H1 (cell line): ENCODE data around the gene GP2. TPM values are rescaled to one million over a fixed set of nuclear protein-coding genes. Genes with fewer than 3 reads are reported as not detected.

Source experiments
- CTCF ChIA-PET: fragments of 300-600 bp; sonication (Branson Sonifier 250); formaldehyde crosslinking; loops from one replicate; lab custom pipeline; 2021; ENCODE audit not compliant: partially characterized antibody; lab: Charles Lee
- POLR2A ChIA-PET: fragments of 300-600 bp; sonication (Branson Sonifier 250); formaldehyde crosslinking; loops from one replicate; lab custom pipeline; 2021; ENCODE audit warnings: inconsistent platforms; ENCODE audit not compliant: partially characterized antibody; lab: Charles Lee
- DNase-seq, 2 experiments: peaks; one replicate each; pipeline versions ENCODE4 v3.0.0 to v3.0.0-alpha.2; 2010 to 2022; ENCODE audit warnings: low spot score in 2 of 2, low read depth in 1 of 2, mixed read lengths in 1 of 2
- FAIRE-seq: peaks from 2 replicates; lab custom pipeline; 2011; peaks lifted over from hg19 to GRCh38; lab: Jason Lieb, UNC
- H2AFZ ChIP-seq: 2 replicates; pipeline ENCODE4 v1.8.1; 2012; ENCODE audit warnings: low read length, inconsistent platforms
- H2AK5ac ChIP-seq: 2 replicates; pipeline ENCODE4 v1.6.1; 2013; ENCODE audit warnings: low read depth, low read length
- H2BK120ac ChIP-seq: replicated peaks from 2 replicates; pipeline ENCODE3; 2013; ENCODE audit warnings: low read depth, low read length, inconsistent platforms
- H2BK12ac ChIP-seq: 2 replicates; pipeline ENCODE4 v1.6.1; 2013; ENCODE audit warnings: low read depth, low read length
- H2BK15ac ChIP-seq: 2 replicates; pipeline ENCODE4 v1.6.1; 2013; ENCODE audit warnings: low read length
- H2BK20ac ChIP-seq: 2 replicates; pipeline ENCODE4 v1.6.1; 2013; ENCODE audit warnings: low read length
- H2BK5ac ChIP-seq: 2 replicates; pipeline ENCODE4 v1.6.1; 2013; ENCODE audit warnings: low read depth, low read length
- H3K14ac ChIP-seq: 2 replicates; pipeline ENCODE4 v1.6.1; 2013; ENCODE audit warnings: inconsistent platforms; ENCODE audit not compliant: insufficient read length
- H3K18ac ChIP-seq: 2 replicates; pipeline ENCODE4 v1.6.1; 2013; ENCODE audit warnings: low read length; ENCODE audit errors: extremely low read depth
- H3K23ac ChIP-seq: 2 replicates; pipeline ENCODE4 v1.6.1; 2013; ENCODE audit warnings: inconsistent platforms; ENCODE audit not compliant: insufficient read length
- H3K23me2 ChIP-seq: 2 replicates; pipeline ENCODE4 v1.6.1; 2013; ENCODE audit warnings: low read depth, low read length
- H3K27ac ChIP-seq: 2 replicates; pipeline ENCODE4 v1.6.1; 2011; ENCODE audit warnings: low read depth, low read length, inconsistent platforms
- H3K27me3 ChIP-seq, 4 experiments: replicated peaks in 1 of 4; 1 replicate in 1 of 4; 2 replicates in 3 of 4; pipeline versions ENCODE4 v1.6.1 to v1.8.1; 2011 to 2013; ENCODE audit warnings: low read length in 3 of 4, mild to moderate bottlenecking in 3 of 4, inconsistent platforms in 2 of 4, mixed read lengths in 2 of 4, moderate library complexity in 1 of 4; ENCODE audit not compliant: control insufficient read depth in 3 of 4, insufficient read depth in 3 of 4; ENCODE audit errors: extremely low read depth in 1 of 4
- H3K36me3 ChIP-seq, 4 experiments: 2 replicates each; pipeline versions ENCODE4 v1.6.1 to v1.8.1; 2011 to 2013; ENCODE audit warnings: mild to moderate bottlenecking in 4 of 4, low read length in 3 of 4, moderate library complexity in 2 of 4, control low read depth in 1 of 4, inconsistent platforms in 1 of 4; ENCODE audit not compliant: insufficient read depth in 4 of 4, control insufficient read depth in 2 of 4
- H3K4ac ChIP-seq: replicated peaks from 2 replicates; pipeline ENCODE3; 2013; ENCODE audit warnings: low read length, low read depth, mixed read lengths, inconsistent platforms; ENCODE audit not compliant: insufficient read length
- H3K4me1 ChIP-seq, 4 experiments: replicated peaks in 1 of 4; 1 replicate in 1 of 4; 2 replicates in 3 of 4; pipeline versions ENCODE4 v1.6.1 to v1.8.1; 2011 to 2013; ENCODE audit warnings: low read length in 3 of 4, inconsistent platforms in 2 of 4, mixed read lengths in 1 of 4; ENCODE audit not compliant: insufficient read depth in 4 of 4, control insufficient read depth in 3 of 4
- H3K4me2 ChIP-seq, 2 experiments: 2 replicates each; pipeline versions ENCODE4 v1.6.1 to v1.8.1; 2011 to 2013; ENCODE audit warnings: low read depth in 2 of 2, low read length in 2 of 2, control low read depth in 1 of 2, inconsistent platforms in 1 of 2, mild to moderate bottlenecking in 1 of 2; ENCODE audit not compliant: insufficient read depth in 1 of 2
- H3K4me3 ChIP-seq, 4 experiments: fragments of 200-600, 300-600 bp in 1 of 4; sonication (generic), shearing (Covaris generic), sonication (Bioruptor Twin) in 1 of 4; 2 replicates each; pipeline versions ENCODE4 v1.5.1 to v1.8.1; 2011 to 2016; ENCODE audit warnings: low read length in 4 of 4, low read depth in 3 of 4, control low read depth in 2 of 4, inconsistent platforms in 2 of 4, mild to moderate bottlenecking in 2 of 4, mixed read lengths in 1 of 4, moderate library complexity in 1 of 4; ENCODE audit not compliant: insufficient read depth in 2 of 4; ENCODE audit errors: extremely low read depth in 1 of 4
- H3K56ac ChIP-seq: replicated peaks from 2 replicates; pipeline ENCODE3; 2013; ENCODE audit warnings: low read depth, mild to moderate bottlenecking, mixed read lengths, low read length, inconsistent platforms; ENCODE audit not compliant: insufficient read length
- H3K79me1 ChIP-seq: 2 replicates; pipeline ENCODE4 v1.6.1; 2013; ENCODE audit warnings: low read depth, low read length, control low read depth
- H3K79me2 ChIP-seq, 2 experiments: 2 replicates each; pipeline versions ENCODE4 v1.6.1 to v1.8.1; 2012 to 2013; ENCODE audit warnings: low read length in 2 of 2, mild to moderate bottlenecking in 2 of 2, inconsistent platforms in 1 of 2; ENCODE audit not compliant: insufficient read depth in 2 of 2, control insufficient read depth in 1 of 2
- H3K9ac ChIP-seq, 4 experiments: replicated peaks in 1 of 4; 1 replicate in 1 of 4; 2 replicates in 3 of 4; pipeline versions ENCODE4 v1.6.1 to v1.8.1; 2011 to 2013; ENCODE audit warnings: low read depth in 3 of 4, low read length in 3 of 4, control low read depth in 2 of 4, mild to moderate bottlenecking in 2 of 4, moderate library complexity in 2 of 4, inconsistent platforms in 1 of 4; ENCODE audit errors: extremely low read depth in 1 of 4
- H3K9me3 ChIP-seq, 2 experiments: 2 replicates each; pipeline versions ENCODE4 v1.6.1 to v1.8.1; 2012 to 2013; ENCODE audit warnings: mild to moderate bottlenecking in 2 of 2, moderate library complexity in 2 of 2, control low read depth in 1 of 2, inconsistent platforms in 1 of 2, low read depth in 1 of 2, low read length in 1 of 2, mixed read lengths in 1 of 2; ENCODE audit not compliant: insufficient read depth in 2 of 2
- H4K20me1 ChIP-seq, 2 experiments: replicated peaks in 1 of 2; 2 replicates each; pipeline versions ENCODE3 to v1.8.1; 2011 to 2013; ENCODE audit warnings: inconsistent platforms in 2 of 2, low read length in 2 of 2, mild to moderate bottlenecking in 1 of 2; ENCODE audit not compliant: insufficient read depth in 2 of 2, control insufficient read depth in 1 of 2
- H4K5ac ChIP-seq: 2 replicates; pipeline ENCODE4 v1.6.1; 2013; ENCODE audit warnings: low read length, low read depth, mixed read lengths, inconsistent platforms; ENCODE audit not compliant: insufficient read length
- H4K8ac ChIP-seq: 2 replicates; pipeline ENCODE4 v1.8.0; 2013; ENCODE audit warnings: mild to moderate bottlenecking, moderate library complexity, low read length, inconsistent platforms; ENCODE audit not compliant: insufficient read depth; ENCODE audit errors: extremely low read depth
- H4K91ac ChIP-seq: replicated peaks from 2 replicates; pipeline ENCODE3; 2013; ENCODE audit warnings: low read length, mixed read lengths, inconsistent platforms; ENCODE audit not compliant: insufficient read length
- ATF2 ChIP-seq: IDR thresholded peaks from 2 replicates; pipeline ENCODE4 v1.6.1; 2012; ENCODE audit warnings: low read length, inconsistent platforms
- CHD1 ChIP-seq: IDR thresholded peaks from 2 replicates; pipeline ENCODE4 v1.6.1; 2012; ENCODE audit warnings: low read depth, low read length, improper control_type of control experiment
- JUN ChIP-seq: IDR thresholded peaks from 2 replicates; pipeline ENCODE4 v1.6.1; 2011; ENCODE audit warnings: low read depth, mild to moderate bottlenecking, improper control_type of control experiment, low read length
- KDM1A ChIP-seq: fragments of 200-600, 300-600 bp; sonication (generic); IDR thresholded peaks from 2 replicates; pipeline ENCODE4 v1.7.1; 2016; ENCODE audit warnings: mild to moderate bottlenecking, low read length, borderline replicate concordance
- KDM5A ChIP-seq: fragments of 200-600 bp; IDR thresholded peaks from 2 replicates; pipeline ENCODE4 v1.7.1; 2012; ENCODE audit warnings: mild to moderate bottlenecking, low read length, inconsistent platforms, mixed read lengths
- MAX ChIP-seq: IDR thresholded peaks from 2 replicates; pipeline ENCODE4 v1.6.1; 2012; ENCODE audit warnings: inconsistent platforms
- NANOG ChIP-seq: IDR thresholded peaks from 2 replicates; pipeline ENCODE4 v1.6.1; 2011; ENCODE audit warnings: low read length, low read depth, mild to moderate bottlenecking, inconsistent platforms; ENCODE audit not compliant: insufficient read depth, poor library complexity, severe bottlenecking
- POU5F1 ChIP-seq: IDR thresholded peaks from 2 replicates; pipeline ENCODE4 v1.6.1; 2011; ENCODE audit warnings: low read depth, mild to moderate bottlenecking, low read length, moderate library complexity
- RNF2 ChIP-seq: fragments of 200-900, 300-1000 bp; sonication (generic); IDR thresholded peaks from 2 replicates; pipeline ENCODE4 v1.7.1; 2016; ENCODE audit warnings: borderline replicate concordance, low read depth, mild to moderate bottlenecking, antibody characterized with exemption, low read length; ENCODE audit not compliant: poor library complexity, severe bottlenecking; ENCODE audit errors: missing control alignments
- RXRA ChIP-seq: IDR thresholded peaks from 2 replicates; pipeline ENCODE4 v1.6.1; 2011; ENCODE audit warnings: low read depth, mild to moderate bottlenecking, low read length, moderate library complexity; ENCODE audit not compliant: insufficient read depth
- TAF1 ChIP-seq: IDR thresholded peaks from 2 replicates; pipeline ENCODE4 v1.6.1; 2011; ENCODE audit warnings: mild to moderate bottlenecking, low read depth, low read length
- TCF12 ChIP-seq: IDR thresholded peaks from 2 replicates; pipeline ENCODE4 v1.6.1; 2011; ENCODE audit warnings: low read depth, mild to moderate bottlenecking, low read length
- WGBS, 2 experiments: shearing (Covaris generic) in 1 of 2; methylation state at CpG; one replicate each; pipeline versions ENCODE4 v1.1.6 to v1.1.7; 2013 to 2015; ENCODE audit warnings: low lambda C conversion rate in 2 of 2, mixed read lengths in 2 of 2, inconsistent platforms in 1 of 2, low coverage in 1 of 2, missing lambda C conversion rate in 1 of 2; ENCODE audit not compliant: insufficient replicate concordance in 2 of 2, insufficient coverage in 1 of 2, insufficient read length in 1 of 2; ENCODE audit errors: extremely low coverage in 1 of 2, missing lambda C conversion rate in 1 of 2; 5-methylcytosine and 5-hydroxymethylcytosine counted together
- polyA plus RNA-seq, 7 experiments: library from polyadenylated mRNA; depleted of rRNA in 3 of 7; stranded (reverse) in 5 of 7; unstranded in 2 of 7; fragments of >200 nt in 5 of 7; fragments of 200-250 nt in 2 of 7; gene quantifications; 1 replicate in 5 of 7; 2 replicates in 1 of 7; 4 replicates in 1 of 7; pipeline versions ENCODE4 v1.2.1 to v1.2.3, GENCODE V29; 2011 to 2013; ENCODE audit warnings: missing spikeins in 2 of 7, mixed read lengths in 2 of 7
- total RNA-seq: library from RNA; stranded (reverse); fragmentation: NEBNext Ultra II Directional; extraction: Animal tissue kit (Norgen Biotek cat#: 25700); gene quantifications from 2 replicates; pipeline ENCODE4 v1.2.1, GENCODE V29; 2021

The GP2 gene
- total and polyA plus RNA-seq, 2 of the 8 experiments (the other 6 are each of a cell fraction or from before 2014, with no cell fraction given): not detected

- H2AFZ ChIP-seq: no peak overlapping the region
- H3K4ac ChIP-seq: no peak overlapping the region
- H2BK12ac ChIP-seq: no peak overlapping the region
- DNase-seq (no peak), FAIRE-seq (no peak)
- ChIA-PET POLR2A (no interaction called here), CTCF (interaction anchor here (1.1 to 2.5 kb wide), 4 partner anchors 12 to 465 kb away, joined by 3 to 20 read pairs (median 7); no protein-coding TSS in a partner anchor)
- H3K4me3 ChIP-seq: no peak overlapping the region
- 86% methylated on average over 5 of the region's 5 CpGs; no CpG with 5 or more reads in 1 of the 2 experiments for WGBS, 2 experiments
- H3K27ac ChIP-seq: no peak overlapping the region
- no peak overlapping the region for H3K4me2 ChIP-seq
- no peaks in the 10 kb centered on the region for H3K9me3 ChIP-seq
- H3K18ac ChIP-seq: no peak overlapping the region
- no peak overlapping the region for H3K56ac ChIP-seq
- no peaks in the 10 kb centered on the region for H3K4me1 ChIP-seq
- no peak overlapping the region for H2AK5ac ChIP-seq
- no peaks in the 10 kb centered on the region for H3K79me2 ChIP-seq
- H4K91ac ChIP-seq: no peak overlapping the region
- no peak overlapping the region for H3K14ac ChIP-seq
- H3K23ac ChIP-seq: no peak overlapping the region
- H4K20me1 ChIP-seq: no peaks in the 10 kb centered on the region
- H3K27me3 ChIP-seq: no peaks in the 10 kb centered on the region; a peak in 1 of 7 replicates
- H4K5ac ChIP-seq: no peak overlapping the region
- no peak for TF ChIP-seq KDM5A
- TF ChIP-seq TAF1: no peak
- TF ChIP-seq ATF2: no peak
- no peak for TF ChIP-seq JUN
- TF ChIP-seq KDM1A: no peak
- no peak for TF ChIP-seq POU5F1
- no peak for TF ChIP-seq MAX
- TF ChIP-seq NANOG: no peak
- no peak for TF ChIP-seq CHD1
- no peak for TF ChIP-seq RXRA
- no peak for TF ChIP-seq TCF12
- no peak for TF ChIP-seq RNF2
- H2BK15ac ChIP-seq: no peak overlapping the region
- H3K9ac ChIP-seq: no peak overlapping the region
- H3K36me3 ChIP-seq: no peaks in the 10 kb centered on the region
- H2BK120ac ChIP-seq: no peak overlapping the region
- H4K8ac ChIP-seq: no peak overlapping the region
- H2BK5ac ChIP-seq: no peak overlapping the region
- H2BK20ac ChIP-seq: no peak overlapping the region
- no peaks in the 10 kb centered on the region for H3K79me1 ChIP-seq
- no peaks in the 10 kb centered on the region for H3K23me2 ChIP-seq
Measured at GRCh38 chr16:20372701-20373100, 45.4 kb upstream of the GP2 start.
